PFSK-1 (cell line): ENCODE measurements around the gene RNF144B.

Experiments
- FOXP2 ChIP-seq: optimal IDR thresholded peaks from 2 replicates; pipeline ENCODE3; 2011; ENCODE audit warnings: borderline replicate concordance, control low read depth, inconsistent platforms; ENCODE audit not compliant: insufficient read depth; ENCODE audit errors: extremely low read length, extremely low read depth
- POLR2AphosphoS5 ChIP-seq: IDR thresholded peaks from 2 replicates; pipeline ENCODE4 v1.6.1; 2012; ENCODE audit warnings: low read depth, mild to moderate bottlenecking, control low read depth, low read length, moderate library complexity
- REST ChIP-seq, 2 experiments: IDR thresholded peaks; 2 replicates each; pipeline versions ENCODE4 v1.6.1 to v1.8.0; 2011 to 2012; ENCODE audit warnings: low read depth in 2 of 2, low read length in 2 of 2, control low read depth in 1 of 2, inconsistent platforms in 1 of 2, mild to moderate bottlenecking in 1 of 2, moderate library complexity in 1 of 2; ENCODE audit not compliant: insufficient read depth in 1 of 2
- SIN3A ChIP-seq: IDR thresholded peaks from 2 replicates; pipeline ENCODE4 v1.6.1; 2012; ENCODE audit warnings: mild to moderate bottlenecking, low read length, moderate library complexity, borderline replicate concordance; ENCODE audit not compliant: insufficient read depth
- TAF1 ChIP-seq: IDR thresholded peaks from 2 replicates; pipeline ENCODE4 v1.6.1; 2012; ENCODE audit warnings: low read length, control low read depth, borderline replicate concordance; ENCODE audit not compliant: insufficient read depth

RNF144B gene

GRCh38 chr6:18507561-18507960 lies 120.4 kb downstream of the RNF144B start:
- TF ChIP-seq POLR2AphosphoS5 = no peak
- no peak for TF ChIP-seq SIN3A
- no peak for TF ChIP-seq REST (IDR thresholded peaks at IDR 0.05; ENCODE audit: insufficient read depth in 1 of 2, low read depth in 2 of 2, low read length in 2 of 2)
- no peak for TF ChIP-seq FOXP2
- no peak for TF ChIP-seq TAF1

GRCh38 chr6:18509871-18510643 lies 122.9 kb downstream of the RNF144B start:
- TF ChIP-seq FOXP2 (no peak), POLR2AphosphoS5 (no peak), REST (IDR thresholded peaks at IDR 0.05; ENCODE audit: insufficient read depth in 1 of 2, low read depth in 2 of 2, low read length in 2 of 2) (no peak), TAF1 (no peak), SIN3A (no peak)

GRCh38 chr6:18510644-18511033 lies 123.5 kb downstream of the RNF144B start:
- no peak for TF ChIP-seq TAF1
- no peak for TF ChIP-seq SIN3A
- TF ChIP-seq POLR2AphosphoS5 = no peak
- TF ChIP-seq REST (IDR thresholded peaks at IDR 0.05; ENCODE audit: insufficient read depth in 1 of 2, low read depth in 2 of 2, low read length in 2 of 2) = no peak
- TF ChIP-seq FOXP2 = no peak

- no peak for TF ChIP-seq SIN3A
- TF ChIP-seq TAF1 = no peak
- TF ChIP-seq POLR2AphosphoS5 = no peak
- no peak for TF ChIP-seq REST (IDR thresholded peaks at IDR 0.05; ENCODE audit: insufficient read depth in 1 of 2, low read depth in 2 of 2, low read length in 2 of 2)
- TF ChIP-seq FOXP2 = no peak
These were observed 124.1 kb downstream of the RNF144B start for GRCh38 chr6:18511211-18511610.
